ENCODE results near the gene CLBA1.

- TF ChIP-seq CTCF (IDR thresholded peaks at IDR 0.05) (no peak), EP300 (IDR thresholded peaks at IDR 0.05) (no peak)
Observed at GRCh38 chr14:104953097-104953496, 32.5 kb upstream of the CLBA1 start.
